SK-N-MC (cell line): Measurements from ENCODE around the gene NR4A3.

Experiments
- EZH2 ChIP-seq: fragments of 200-600 bp; sonication (generic); IDR thresholded peaks from one replicate; pipeline ENCODE4 v1.6.1; 2017; ENCODE audit warnings: antibody characterized with exemption
- POLR2AphosphoS5 ChIP-seq: IDR thresholded peaks from 2 replicates; pipeline ENCODE4 v1.6.1; 2012; ENCODE audit warnings: mild to moderate bottlenecking, low read depth, low read length, borderline replicate concordance

GRCh38 chr9:99809586-99810319 is 11.9 kb upstream of the NR4A3 start:
- TF ChIP-seq EZH2 (no peak), POLR2AphosphoS5 (no peak)
